Adipocyte (in vitro differentiated cells): ENCODE data around the gene THEM4.
"Not testable (repeated sequence)": the region's sequence is repeated elsewhere in the genome, so short reads cannot be mapped to it uniquely, and the experiment has no call there.

Experiments used
- DNase-seq: peaks from one replicate; pipeline ENCODE4 v3.0.0-alpha.2; 2015; ENCODE audit warnings: low read depth
- H3K27me3 ChIP-seq: replicated peaks from 2 replicates; pipeline ENCODE4 v1.7.0; 2013; ENCODE audit warnings: mild to moderate bottlenecking, low read length, moderate library complexity; ENCODE audit not compliant: control insufficient read depth, insufficient read depth
- H3K36me3 ChIP-seq: 2 replicates; pipeline ENCODE4 v1.7.0; 2013; ENCODE audit warnings: low read length, mild to moderate bottlenecking, moderate library complexity; ENCODE audit not compliant: control insufficient read depth, insufficient read depth, severe bottlenecking
- H3K4me1 ChIP-seq: 2 replicates; pipeline ENCODE4 v1.7.0; 2013; ENCODE audit warnings: mild to moderate bottlenecking, low read length, moderate library complexity; ENCODE audit not compliant: control insufficient read depth, insufficient read depth
- H3K4me3 ChIP-seq: 2 replicates; pipeline ENCODE4 v1.7.0; 2013; ENCODE audit warnings: mild to moderate bottlenecking, low read length, moderate library complexity
- H3K9ac ChIP-seq: 2 replicates; pipeline ENCODE4 v1.7.0; 2013; ENCODE audit warnings: mild to moderate bottlenecking, low read length, moderate library complexity
- H3K9me3 ChIP-seq: 2 replicates; pipeline ENCODE4 v1.7.0; 2013; ENCODE audit warnings: mild to moderate bottlenecking, low read length, moderate library complexity; ENCODE audit not compliant: control insufficient read depth

The THEM4 gene

GRCh38 chr1:151855933-151856332, 53.4 kb downstream of the THEM4 start:
- Histone ChIP-seq H3K27me3 (peaks cover 25% of the 10 kb centered on the region), H3K36me3 (no peaks in the 10 kb centered on the region), H3K9ac (peak overlapping the region; percentile 68), H3K9me3 (no peaks in the 10 kb centered on the region), H3K4me1 (peaks cover 17% of the 10 kb centered on the region), H3K4me3 (no peak overlapping the region)
- DNase-seq: no peak

GRCh38 chr1:151855516-151855915, 53.8 kb downstream of the THEM4 start:
- not testable (repeated sequence) for H3K36me3 ChIP-seq, DNase-seq, H3K4me3 ChIP-seq, H3K9me3 ChIP-seq
- peak overlapping the region; percentile 68 for H3K9ac ChIP-seq
- peaks cover 25% of the 10 kb centered on the region for H3K27me3 ChIP-seq
- peaks cover 17% of the 10 kb centered on the region for H3K4me1 ChIP-seq

- Histone ChIP-seq H3K4me1 (peaks cover 18% of the 10 kb centered on the region), H3K27me3 (peaks cover 25% of the 10 kb centered on the region), H3K4me3 (no peak overlapping the region), H3K9me3 (no peaks in the 10 kb centered on the region), H3K36me3 (no peaks in the 10 kb centered on the region), H3K9ac (no peak overlapping the region)
- DNase-seq: no peak
Measured at GRCh38 chr1:151854658-151855057, 54.7 kb downstream of the THEM4 start.

GRCh38 chr1:151853411-151853943, 55.8 kb downstream of the THEM4 start, which contains the start of gene THEM5:
Gene THEM5, minus strand, starts transcription at chr1:151853712. Its CDS starts 147 bp downstream, at chr1:151853565.
- Histone ChIP-seq H3K36me3 (no peaks in the 10 kb centered on the region), H3K27me3 (peaks cover 25% of the 10 kb centered on the region), H3K4me1 (peaks cover 30% of the 10 kb centered on the region), H3K9ac (no peak within 1 kb of the TSS), H3K9me3 (no peaks in the 10 kb centered on the region), H3K4me3 (no peak within 1 kb of the TSS)
- DNase-seq: no peak

GRCh38 chr1:151852733-151853132, 56.6 kb downstream of the THEM4 start:
- no peak for DNase-seq
- Histone ChIP-seq H3K9me3 (no peaks in the 10 kb centered on the region), H3K4me1 (peaks cover 26% of the 10 kb centered on the region), H3K36me3 (no peaks in the 10 kb centered on the region), H3K9ac (no peak overlapping the region), H3K27me3 (peaks cover 25% of the 10 kb centered on the region), H3K4me3 (no peak overlapping the region)

- peaks cover 25% of the 10 kb centered on the region for H3K27me3 ChIP-seq
Measured at GRCh38 chr1:151851886-151852285, 57.4 kb downstream of the THEM4 start.

GRCh38 chr1:151849871-151850270, 59.4 kb downstream of the THEM4 start:
- Histone ChIP-seq H3K4me3 (no peak overlapping the region), H3K36me3 (no peaks in the 10 kb centered on the region), H3K9ac (no peak overlapping the region), H3K4me1 (peaks cover 20% of the 10 kb centered on the region), H3K27me3 (peaks cover 25% of the 10 kb centered on the region), H3K9me3 (no peaks in the 10 kb centered on the region)
- no peak for DNase-seq

More at GRCh38 chr1:151851886-151852285, 57.4 kb downstream of the THEM4 start:
- Histone ChIP-seq H3K36me3 (no peaks in the 10 kb centered on the region), H3K9ac (no peak overlapping the region), H3K9me3 (no peaks in the 10 kb centered on the region), H3K4me1 (peaks cover 26% of the 10 kb centered on the region), H3K4me3 (no peak overlapping the region)
- DNase-seq: no peak

GRCh38 chr1:151849126-151849525, 60.2 kb downstream of the THEM4 start:
- Histone ChIP-seq H3K4me3 (no peak overlapping the region), H3K27me3 (peaks cover 25% of the 10 kb centered on the region), H3K36me3 (no peaks in the 10 kb centered on the region), H3K9ac (no peak overlapping the region), H3K4me1 (peaks cover 20% of the 10 kb centered on the region), H3K9me3 (no peaks in the 10 kb centered on the region)
- no peak for DNase-seq

- Histone ChIP-seq H3K36me3 (no peaks in the 10 kb centered on the region), H3K27me3 (peaks cover 20% of the 10 kb centered on the region), H3K4me3 (no peak overlapping the region), H3K9ac (no peak overlapping the region), H3K9me3 (no peaks in the 10 kb centered on the region), H3K4me1 (peaks cover 20% of the 10 kb centered on the region)
- no peak for DNase-seq
Measured at GRCh38 chr1:151847867-151848596, 61.3 kb downstream of the THEM4 start.

- no peak for DNase-seq
- Histone ChIP-seq H3K27me3 (peaks cover 7% of the 10 kb centered on the region), H3K4me1 (peaks cover 20% of the 10 kb centered on the region)
Measured at GRCh38 chr1:151846686-151847237, 62.5 kb downstream of the THEM4 start.

GRCh38 chr1:151846062-151846568, 63.2 kb downstream of the THEM4 start:
- Histone ChIP-seq H3K36me3 (no peaks in the 10 kb centered on the region), H3K4me3 (no peak overlapping the region), H3K9me3 (no peaks in the 10 kb centered on the region), H3K4me1 (peaks cover 20% of the 10 kb centered on the region), H3K9ac (no peak overlapping the region), H3K27me3 (peaks cover under 1% of the 10 kb centered on the region)
- peak; percentile 25 for DNase-seq

More at GRCh38 chr1:151846686-151847237, 62.5 kb downstream of the THEM4 start:
- Histone ChIP-seq H3K9me3 (no peaks in the 10 kb centered on the region), H3K9ac (no peak overlapping the region), H3K36me3 (no peaks in the 10 kb centered on the region), H3K4me3 (no peak overlapping the region)
